ENCODE data around the gene CBL. TPM values are rescaled to one million over a fixed set of nuclear protein-coding genes. Genes with fewer than 3 reads are reported as not detected.

Gene CBL
- total RNA-seq, 1 donor from 2014 or later, result 21.6 TPM

DNA sequence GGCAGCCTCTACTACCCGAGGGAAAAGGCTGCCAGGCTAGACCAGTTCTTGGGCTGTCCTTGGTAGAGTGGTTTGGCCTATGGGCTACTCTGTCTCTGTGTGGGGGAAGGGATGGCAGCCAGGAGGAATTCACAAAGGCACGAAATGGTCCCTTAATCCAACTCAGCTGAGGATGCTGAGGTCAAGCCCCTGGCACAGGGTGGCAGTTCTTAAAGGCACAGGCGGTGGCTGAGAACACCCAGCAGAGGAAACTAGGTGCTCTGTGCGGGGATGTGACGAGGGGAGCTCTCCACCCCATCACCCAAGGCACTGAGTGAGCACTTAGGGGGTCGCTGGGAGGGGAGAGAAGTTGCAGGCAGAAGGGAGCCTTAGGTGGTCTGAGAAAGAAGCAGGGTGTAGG is 140.5 kb downstream of the CBL start, which contains the start of gene MFRP:
MFRP (minus strand) TSS at position 101 of the 400 bp plus-strand sequence. CDS start 192 bp downstream, outside the sequence.
- H3K4me3 ChIP-seq, result no peak within 1 kb of the TSS
- H3K27ac ChIP-seq, result peak within 1 kb of the TSS in 1 of 2 donors; percentile 15
- no peaks in the 10 kb centered on the region for H3K36me3 ChIP-seq
- no peaks in the 10 kb centered on the region for H3K9me3 ChIP-seq
- H3K27me3 ChIP-seq, result no peaks in the 10 kb centered on the region
- intact Hi-C loops (cut with DNase I), result no loop called here
- TF ChIP-seq, protein P1, sequence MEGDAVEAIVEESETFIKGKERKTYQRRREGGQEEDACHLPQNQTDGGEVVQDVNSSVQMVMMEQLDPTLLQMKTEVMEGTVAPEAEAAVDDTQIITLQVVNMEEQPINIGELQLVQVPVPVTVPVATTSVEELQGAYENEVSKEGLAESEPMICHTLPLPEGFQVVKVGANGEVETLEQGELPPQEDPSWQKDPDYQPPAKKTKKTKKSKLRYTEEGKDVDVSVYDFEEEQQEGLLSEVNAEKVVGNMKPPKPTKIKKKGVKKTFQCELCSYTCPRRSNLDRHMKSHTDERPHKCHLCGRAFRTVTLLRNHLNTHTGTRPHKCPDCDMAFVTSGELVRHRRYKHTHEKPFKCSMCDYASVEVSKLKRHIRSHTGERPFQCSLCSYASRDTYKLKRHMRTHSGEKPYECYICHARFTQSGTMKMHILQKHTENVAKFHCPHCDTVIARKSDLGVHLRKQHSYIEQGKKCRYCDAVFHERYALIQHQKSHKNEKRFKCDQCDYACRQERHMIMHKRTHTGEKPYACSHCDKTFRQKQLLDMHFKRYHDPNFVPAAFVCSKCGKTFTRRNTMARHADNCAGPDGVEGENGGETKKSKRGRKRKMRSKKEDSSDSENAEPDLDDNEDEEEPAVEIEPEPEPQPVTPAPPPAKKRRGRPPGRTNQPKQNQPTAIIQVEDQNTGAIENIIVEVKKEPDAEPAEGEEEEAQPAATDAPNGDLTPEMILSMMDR (IDR thresholded peaks at IDR 0.05), result no peak
- no peaks in the 10 kb centered on the region for H3K4me1 ChIP-seq
- no peak for DNase-seq (ENCODE audit: low spot score in 2 of 2)

DNA sequence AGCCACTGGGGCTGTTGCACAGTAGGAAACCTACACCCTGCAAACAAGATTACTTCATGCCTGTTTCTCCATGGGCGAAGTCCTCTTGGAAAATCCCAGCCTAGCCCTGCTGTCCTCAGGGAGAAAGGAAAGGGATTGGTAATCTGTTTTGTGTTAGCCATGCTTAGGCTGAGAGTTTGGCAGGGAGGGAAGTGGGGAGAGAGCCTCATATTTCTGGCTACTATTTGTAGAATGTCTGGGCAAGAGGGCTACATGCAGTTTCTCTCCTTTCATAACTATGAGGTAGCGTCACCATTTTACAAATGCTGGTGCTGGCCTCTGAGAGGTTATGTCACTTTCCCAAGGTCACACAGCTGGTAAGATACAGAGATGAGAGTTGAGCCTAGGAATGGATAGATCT is 141.1 kb downstream of the CBL start:
- Histone ChIP-seq H3K27me3 (no peaks in the 10 kb centered on the region), H3K4me3 (no peak overlapping the region), H3K9me3 (no peaks in the 10 kb centered on the region), H3K36me3 (no peaks in the 10 kb centered on the region), H3K4me1 (no peaks in the 10 kb centered on the region), H3K27ac (no peak overlapping the region)
- intact Hi-C loops (cut with DNase I), result no loop called here
- TF ChIP-seq, protein P1 (IDR thresholded peaks at IDR 0.05), result no peak
- DNase-seq (ENCODE audit: low spot score in 2 of 2), result no peak

DNA sequence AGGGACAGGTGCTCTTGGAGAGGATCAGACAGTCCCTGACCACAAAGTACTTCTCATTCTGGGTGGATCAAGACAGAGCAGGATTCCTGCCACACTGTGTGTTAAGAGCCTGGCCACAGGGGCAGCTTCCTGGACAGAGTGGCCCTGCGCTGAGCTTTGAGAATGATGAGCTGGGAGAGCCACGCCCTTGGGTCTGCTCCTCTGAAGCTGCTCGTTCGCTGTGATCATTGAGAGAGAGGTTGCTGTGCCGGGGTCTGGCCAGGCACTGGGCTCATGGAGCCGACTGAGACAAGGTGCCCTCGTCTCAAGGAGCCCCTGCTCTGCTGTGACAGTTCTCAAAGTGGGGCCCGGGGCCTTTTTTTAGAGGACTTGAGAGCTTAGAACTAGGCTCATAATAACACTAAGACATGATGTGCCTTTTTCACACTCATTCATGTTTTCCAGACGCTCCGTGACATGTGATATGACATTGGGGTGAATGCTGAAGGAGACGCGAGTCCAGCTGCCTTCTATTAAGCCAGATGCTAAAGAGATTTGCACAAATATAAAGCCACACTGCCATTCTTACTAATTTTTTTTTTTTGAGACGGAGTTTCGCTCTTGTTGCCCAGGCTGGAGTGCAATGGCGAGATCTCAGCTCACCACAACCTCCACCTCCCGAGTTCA is 141.9 kb downstream of the CBL start:
- Histone ChIP-seq H3K27me3 (no peaks in the 10 kb centered on the region), H3K27ac (no peak overlapping the region), H3K4me1 (no peaks in the 10 kb centered on the region), H3K4me3 (no peak overlapping the region), H3K9me3 (no peaks in the 10 kb centered on the region), H3K36me3 (no peaks in the 10 kb centered on the region)
- intact Hi-C loops (cut with DNase I), result no loop called here
- TF ChIP-seq, protein P1 (IDR thresholded peaks at IDR 0.05), result no peak
- no peak for DNase-seq (ENCODE audit: low spot score in 2 of 2)

DNA sequence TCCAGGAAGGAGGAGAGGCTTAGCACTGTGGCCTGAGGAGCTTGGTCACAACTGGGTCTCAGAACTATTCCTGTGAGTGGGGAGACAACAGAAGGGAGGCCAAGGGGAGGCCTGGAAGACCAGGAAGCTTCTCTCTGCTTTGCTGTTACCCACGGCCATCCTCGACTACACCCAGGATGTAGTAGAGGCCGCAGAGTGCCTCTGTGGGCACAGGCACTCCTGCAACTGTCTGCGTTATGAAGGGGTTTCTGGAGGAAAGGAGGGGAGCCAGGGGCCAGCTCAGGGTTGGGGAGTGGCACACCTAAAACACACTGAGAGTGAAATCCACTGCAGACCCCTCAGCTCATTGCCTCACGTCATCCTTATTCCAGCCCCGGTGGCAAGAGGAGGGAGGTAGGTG is 144.2 kb downstream of the CBL start:
- Histone ChIP-seq H3K4me3 (no peak overlapping the region), H3K9me3 (no peaks in the 10 kb centered on the region), H3K36me3 (no peaks in the 10 kb centered on the region), H3K27ac (no peak overlapping the region), H3K27me3 (no peaks in the 10 kb centered on the region), H3K4me1 (no peaks in the 10 kb centered on the region)
- intact Hi-C loops (cut with DNase I), result loop anchor here (10.0 kb wide), 1 partner anchor 374 kb away; the partner anchor contains the start of gene NECTIN1
- TF ChIP-seq, protein P1 (IDR thresholded peaks at IDR 0.05), result no peak
- DNase-seq (ENCODE audit: low spot score in 2 of 2), result no peak

DNA sequence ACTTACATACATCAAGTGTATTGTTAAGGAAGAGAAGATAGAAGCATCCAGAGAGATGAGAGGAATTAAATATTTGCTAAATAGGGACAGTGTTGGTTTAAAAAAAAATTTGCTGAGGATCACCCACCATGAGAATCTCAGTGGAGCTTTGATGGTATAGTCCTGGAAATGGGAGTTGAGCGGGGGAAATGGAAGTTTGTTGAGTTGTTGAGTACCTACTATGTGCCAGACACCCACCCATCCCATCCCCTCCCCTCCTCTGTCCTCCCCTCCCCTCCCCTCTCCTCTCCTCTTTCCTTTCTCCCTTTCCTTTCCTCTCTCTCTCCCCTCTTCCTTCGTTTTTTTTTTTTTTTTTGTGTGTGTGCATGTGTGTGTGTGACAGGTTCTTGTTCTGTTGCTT is 145.1 kb downstream of the CBL start:
- Histone ChIP-seq H3K27ac (no peak overlapping the region), H3K4me3 (no peak overlapping the region), H3K27me3 (no peaks in the 10 kb centered on the region), H3K4me1 (no peaks in the 10 kb centered on the region), H3K36me3 (no peaks in the 10 kb centered on the region), H3K9me3 (no peaks in the 10 kb centered on the region)
- no peak for DNase-seq (ENCODE audit: low spot score in 2 of 2)
- TF ChIP-seq, protein P1 (IDR thresholded peaks at IDR 0.05), result no peak
- intact Hi-C loops (cut with DNase I), result loop anchor here (10.0 kb wide), 1 partner anchor 374 kb away; the partner anchor contains the start of gene NECTIN1

Data from ascending aorta (tissue), 2 donors.